ENCODE measurements around the gene BRD7. TPM values are rescaled to one million over a fixed set of nuclear protein-coding genes. Genes with fewer than 3 reads are reported as not detected.

The BRD7 gene
- polyA plus RNA-seq, 1 donor = 61.6 TPM

DNA sequence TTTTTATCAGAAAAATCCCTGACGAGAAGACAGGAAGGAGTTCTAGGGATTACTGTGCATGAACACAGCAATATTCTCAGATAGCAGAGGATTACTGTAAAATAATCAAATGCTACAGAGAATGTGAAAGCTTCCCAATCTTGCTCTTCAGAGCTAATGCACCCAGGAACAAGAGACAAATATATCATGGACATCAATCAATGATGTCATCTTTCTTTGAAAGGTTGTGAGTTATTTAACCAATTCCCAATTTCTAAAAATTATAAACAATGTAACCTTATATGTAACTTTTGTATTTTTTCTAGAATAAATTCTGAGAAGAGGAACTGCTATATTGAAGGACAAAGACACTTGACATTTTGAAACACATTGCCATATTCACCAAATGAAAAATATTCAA, 46.5 kb downstream of the BRD7 start:
- no peak for DNase-seq (ENCODE audit: low read depth)

DNA sequence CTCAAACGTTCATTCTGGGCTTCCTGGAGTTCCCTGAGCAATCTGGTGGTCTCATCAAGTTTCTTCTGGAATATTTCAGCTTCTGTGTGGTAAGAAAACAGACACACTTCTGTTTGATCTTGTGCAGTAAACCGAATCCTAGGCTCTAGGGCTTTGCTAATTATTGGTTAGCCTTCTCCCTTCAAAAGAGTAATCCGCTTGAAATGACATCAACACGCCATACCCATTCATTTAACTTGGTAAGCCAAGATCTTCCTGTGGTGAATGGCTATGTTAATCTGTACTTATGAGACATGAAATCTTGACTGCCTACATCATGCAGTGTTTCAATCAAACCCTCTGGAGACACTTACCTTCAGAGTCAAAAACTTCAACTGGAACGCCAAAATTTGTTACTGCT, 48.5 kb downstream of the BRD7 start:
- no peak for DNase-seq (ENCODE audit: low read depth)

DNA sequence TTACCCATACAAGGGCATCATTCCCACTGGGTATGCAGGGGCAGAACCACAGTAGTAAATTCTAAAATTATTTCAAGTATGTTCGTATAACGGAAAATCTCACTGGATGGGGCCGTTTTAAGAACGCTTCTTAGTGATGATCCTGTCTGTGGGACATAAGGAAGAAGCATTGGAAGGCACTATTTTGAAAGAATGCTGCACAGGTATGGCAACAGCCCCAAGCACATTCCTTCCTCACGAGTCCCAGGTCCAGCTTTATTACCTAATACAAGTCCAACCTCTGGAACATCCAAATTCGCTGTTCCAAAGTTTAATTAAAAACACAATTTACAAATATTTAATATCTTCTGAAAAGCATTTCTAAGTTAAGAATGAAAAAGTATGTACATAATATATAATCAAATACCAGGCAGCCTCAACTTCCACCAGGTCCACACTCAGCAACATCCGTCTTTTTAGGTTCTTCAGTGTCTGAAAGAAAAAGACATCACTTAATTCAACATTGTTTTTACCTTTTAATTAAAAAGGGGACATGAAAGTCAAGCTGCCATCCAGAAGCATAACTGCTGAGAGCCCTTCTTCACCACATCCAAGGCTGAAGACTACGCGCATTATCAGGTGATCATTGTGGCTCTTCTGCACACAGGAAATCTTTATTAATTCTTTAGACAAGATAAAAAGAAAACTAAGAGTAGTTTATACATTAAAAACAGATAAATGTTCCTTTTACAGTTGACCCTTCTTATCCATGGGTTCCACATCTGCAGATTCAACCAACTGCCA, 49.8 kb downstream of the BRD7 start:
- DNase-seq (ENCODE audit: low read depth) = no peak

DNA sequence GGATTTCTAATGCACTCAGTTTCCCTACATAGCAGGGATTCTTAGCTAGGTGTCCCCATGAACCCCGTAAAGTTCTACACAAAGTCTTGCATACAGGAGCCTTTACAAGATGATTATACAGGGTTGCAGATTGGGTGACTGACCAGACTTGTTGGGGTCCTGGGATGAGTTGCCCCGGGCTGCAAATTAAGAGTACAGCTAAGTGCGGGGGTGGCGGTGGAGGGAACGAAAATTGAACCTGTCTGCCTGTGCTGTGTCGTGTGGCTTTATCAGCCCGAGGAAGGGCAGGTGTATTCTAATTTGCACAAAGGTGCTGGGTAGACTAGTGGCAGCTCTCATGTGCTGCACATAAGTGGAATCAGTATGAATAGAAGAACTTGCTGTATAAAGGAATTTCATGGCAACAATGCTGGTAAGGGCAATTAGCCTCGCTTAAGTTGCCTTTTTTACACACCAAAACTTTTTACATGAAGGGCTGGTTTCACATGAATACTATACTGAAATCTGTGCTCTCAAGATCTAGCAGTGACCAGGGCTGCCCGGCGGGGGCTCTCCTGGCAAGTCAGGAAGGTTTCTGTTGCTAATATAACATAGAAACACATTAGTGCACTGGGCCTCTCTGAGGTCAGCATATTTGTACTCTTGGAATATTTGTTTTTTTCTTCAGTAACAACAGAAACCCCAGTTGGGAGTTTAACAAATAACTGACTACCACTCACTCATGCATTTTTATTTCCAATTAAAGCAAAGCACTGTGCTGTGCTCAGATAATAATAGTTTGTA, 51.7 kb downstream of the BRD7 start:
- DNase-seq (ENCODE audit: low read depth) = no peak

DNA sequence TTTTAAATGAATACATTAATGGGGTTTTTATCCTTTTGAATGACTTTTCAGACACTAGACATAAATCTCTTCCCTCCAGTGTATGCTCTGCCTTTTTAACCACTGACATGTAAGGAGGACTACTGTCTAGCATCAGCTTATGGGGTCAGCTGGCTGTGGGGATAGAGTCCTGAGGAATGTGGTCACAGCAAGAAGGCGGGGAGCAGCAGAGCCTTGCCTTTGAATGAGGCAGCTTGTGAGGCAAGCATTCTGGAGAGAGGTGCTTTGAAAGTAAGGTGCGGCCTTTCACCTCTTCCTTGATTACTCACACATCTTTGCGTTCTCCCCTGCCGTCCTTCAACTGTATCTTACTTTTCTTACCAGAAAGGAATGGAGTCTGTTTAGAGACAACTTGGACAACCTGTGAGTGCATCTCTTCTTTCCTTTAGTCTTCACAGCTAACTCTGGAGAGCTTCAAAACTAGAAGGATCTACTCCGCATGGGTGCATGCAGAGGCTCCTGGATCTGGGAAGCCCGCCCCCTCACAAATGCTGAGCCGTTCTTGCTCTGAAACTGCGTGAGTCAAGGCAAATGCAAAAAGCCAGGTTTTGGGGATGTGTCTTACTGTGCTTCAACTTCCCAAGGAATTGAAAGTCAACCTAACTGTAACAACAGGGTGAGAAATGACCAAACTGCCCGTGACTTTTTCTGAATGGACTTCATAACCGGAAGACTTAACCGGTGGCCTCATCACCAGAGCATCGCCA, 52.5 kb downstream of the BRD7 start:
- no peak for DNase-seq (ENCODE audit: low read depth)

DNA sequence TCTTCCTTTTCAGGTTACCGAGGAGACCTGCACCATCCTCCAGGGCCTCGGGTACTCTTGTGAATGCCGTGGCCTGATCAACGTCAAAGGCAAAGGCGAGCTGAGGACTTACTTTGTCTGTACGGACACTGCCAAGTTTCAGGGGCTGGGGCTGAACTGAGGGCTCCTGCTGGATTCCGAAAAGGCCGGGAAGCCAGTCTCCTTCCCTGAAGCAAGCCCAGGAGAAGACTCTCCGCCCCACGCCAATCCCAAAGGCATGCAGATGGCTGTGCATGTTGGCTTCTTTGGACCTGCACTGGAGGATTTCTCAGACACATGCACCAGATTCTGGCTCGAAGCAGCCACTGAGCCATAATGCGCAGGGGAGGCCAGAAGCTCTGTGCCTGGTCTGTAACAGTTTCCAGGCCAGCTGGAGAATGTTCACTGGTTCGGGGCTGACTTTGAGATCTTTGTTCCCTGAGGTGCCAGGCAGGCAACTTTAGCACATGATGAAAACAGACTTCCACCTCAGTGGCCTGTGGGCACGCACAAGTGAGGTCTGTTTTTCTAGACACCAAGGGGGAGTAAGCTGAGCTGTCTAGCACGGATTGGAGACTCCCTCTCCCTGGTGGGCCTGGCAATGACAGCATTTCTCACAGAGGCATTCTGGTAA, 53.3 kb downstream of the BRD7 start:
- DNase-seq (ENCODE audit: low read depth) = no peak

DNA sequence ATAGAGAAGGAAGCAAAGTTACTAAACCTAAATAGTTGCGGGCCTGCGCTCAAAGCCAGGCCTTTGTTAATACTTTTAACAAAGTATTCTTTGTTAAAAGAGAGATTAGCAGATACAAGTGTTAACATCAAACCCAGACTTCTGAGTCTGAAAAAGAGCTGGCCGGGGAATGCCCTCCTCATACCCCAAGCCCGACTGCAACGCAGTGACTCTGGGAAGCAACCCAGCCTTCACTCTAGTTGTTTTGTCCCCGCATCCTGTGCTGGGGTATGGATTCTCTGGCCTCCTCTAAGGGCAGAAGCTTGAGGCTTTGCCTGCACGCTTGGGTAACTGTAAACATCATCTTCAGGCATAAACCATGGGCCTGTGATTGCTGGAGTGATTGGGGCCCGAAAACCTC, 54.1 kb downstream of the BRD7 start:
- DNase-seq (ENCODE audit: low read depth) = no peak

DNA sequence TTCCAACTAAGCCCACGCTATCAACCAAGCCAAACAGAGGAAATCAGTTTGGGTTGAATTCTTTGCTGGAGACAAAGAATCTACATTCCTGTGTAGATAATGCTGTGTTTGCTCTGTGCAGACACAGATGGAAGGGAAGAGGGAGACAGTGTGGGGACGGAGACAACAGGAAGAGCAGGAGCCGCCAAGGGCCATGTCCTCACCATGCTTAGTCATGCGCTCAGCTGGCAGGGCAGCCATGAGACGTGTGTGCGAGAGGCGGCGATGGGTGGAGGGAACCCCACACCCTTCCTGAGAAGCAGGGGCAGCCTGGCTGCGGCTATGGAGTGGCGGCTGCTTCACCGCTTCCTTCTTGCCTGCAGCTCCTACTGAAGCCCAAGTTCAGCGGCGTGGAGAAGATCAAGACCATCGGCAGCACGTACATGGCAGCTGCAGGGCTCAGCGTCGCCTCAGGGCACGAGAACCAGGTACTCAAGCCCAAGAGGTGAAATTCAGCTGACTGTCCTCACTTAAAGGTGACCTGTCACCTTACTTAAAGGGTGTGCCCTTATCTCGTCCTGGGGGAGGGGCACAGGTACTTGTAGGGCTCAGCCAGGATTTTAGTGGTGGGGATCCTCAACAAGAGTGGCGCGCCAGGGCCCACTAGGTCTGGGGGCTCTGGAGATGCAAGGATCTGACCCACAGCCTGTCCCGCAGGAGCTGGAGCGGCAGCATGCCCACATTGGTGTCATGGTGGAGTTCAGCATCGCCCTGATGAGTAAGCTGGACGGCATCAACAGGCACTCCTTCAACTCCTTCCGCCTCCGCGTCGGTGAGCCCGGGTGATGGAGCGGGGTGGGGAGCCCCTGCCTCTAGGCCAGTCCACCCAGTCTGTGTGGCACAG, 55.0 kb downstream of the BRD7 start:
- DNase-seq (ENCODE audit: low read depth) = no peak

DNA sequence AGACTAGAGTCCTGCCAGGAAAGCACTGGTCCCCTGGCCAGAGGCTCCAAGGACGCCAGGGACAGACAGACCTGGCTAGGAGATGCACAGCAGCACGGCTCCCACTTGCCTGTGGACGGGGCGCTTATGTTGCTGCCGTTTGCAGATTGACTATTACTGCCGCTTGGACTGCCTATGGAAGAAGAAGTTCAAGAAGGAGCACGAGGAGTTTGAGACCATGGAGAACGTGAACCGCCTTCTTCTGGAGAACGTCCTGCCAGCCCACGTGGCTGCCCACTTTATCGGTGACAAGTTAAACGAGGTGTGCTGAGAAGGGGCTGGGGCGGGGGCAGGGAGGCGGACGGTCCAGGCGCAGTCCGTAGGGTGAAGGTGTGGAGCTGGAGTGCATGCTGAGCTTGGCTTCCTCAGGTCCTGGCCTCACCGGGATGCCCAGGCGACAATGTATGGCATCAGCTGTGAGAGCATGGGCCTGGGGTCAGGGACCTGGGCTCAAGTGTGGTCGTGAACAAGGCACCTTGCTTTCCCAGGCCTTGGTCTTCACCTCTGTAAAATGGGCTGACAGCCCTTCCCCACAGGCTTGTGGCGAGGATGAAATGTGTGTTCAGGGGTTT, 56.8 kb downstream of the BRD7 start:
- no peak for DNase-seq (ENCODE audit: low read depth)

DNA sequence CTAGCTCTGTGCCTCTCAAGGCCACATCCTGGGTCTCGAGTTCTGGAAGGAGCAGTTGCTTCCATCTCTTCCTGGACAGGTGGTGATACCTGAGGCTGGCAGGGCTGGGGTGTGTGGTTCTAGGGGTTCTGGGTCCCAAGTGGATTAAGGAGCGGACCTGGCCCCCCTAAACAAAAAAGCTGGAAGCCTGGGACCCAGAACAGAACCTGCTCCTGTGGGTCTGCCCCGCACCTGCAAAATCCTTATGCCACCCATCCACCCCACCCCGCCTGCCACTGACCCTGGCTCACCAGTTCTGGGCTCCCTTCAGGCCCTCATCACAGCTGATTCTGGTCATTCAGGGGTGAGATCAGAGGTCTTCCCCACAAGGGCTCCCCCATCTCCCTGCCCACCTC, 57.7 kb downstream of the BRD7 start:
- no peak for DNase-seq (ENCODE audit: low read depth)

DNA sequence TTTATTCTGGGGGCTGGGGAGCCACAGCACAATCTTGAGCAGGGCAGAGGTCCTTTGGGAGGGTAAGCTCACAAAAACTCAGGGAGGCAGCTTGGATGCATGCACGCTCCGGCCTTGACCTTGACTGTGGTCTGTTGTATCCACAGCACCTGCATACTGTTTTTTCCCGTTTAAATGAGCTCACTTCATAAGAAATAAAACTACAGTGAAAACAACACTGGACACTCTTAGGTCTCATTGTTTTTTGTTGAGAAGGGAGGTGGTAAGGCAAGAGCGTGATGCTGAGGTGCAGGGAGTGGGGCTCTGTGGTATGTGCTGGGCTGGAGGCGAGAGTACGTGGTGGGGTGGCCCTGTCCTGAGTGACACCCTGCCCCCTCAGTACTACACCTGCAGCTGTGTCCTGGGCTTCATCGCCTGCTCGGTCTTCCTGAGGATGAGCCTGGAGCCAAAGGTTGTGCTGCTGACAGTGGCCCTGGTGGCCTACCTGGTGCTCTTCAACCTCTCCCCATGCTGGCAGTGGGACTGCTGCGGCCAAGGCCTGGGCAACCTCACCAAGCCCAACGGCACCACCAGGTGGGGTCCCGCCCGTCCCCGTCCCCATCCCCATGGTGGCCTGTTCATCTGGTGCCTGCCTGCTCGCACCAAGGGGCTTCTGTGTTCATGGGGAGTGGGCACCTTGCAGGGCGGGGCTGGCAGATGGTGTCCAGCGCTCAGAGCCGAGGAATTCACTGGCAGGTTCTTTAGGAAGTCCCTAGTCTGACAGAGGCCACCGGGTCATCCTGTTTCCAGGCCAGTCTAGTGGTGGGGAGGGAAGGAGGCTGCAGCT, 58.3 kb downstream of the BRD7 start:
- DNase-seq (ENCODE audit: low read depth) = no peak

DNA sequence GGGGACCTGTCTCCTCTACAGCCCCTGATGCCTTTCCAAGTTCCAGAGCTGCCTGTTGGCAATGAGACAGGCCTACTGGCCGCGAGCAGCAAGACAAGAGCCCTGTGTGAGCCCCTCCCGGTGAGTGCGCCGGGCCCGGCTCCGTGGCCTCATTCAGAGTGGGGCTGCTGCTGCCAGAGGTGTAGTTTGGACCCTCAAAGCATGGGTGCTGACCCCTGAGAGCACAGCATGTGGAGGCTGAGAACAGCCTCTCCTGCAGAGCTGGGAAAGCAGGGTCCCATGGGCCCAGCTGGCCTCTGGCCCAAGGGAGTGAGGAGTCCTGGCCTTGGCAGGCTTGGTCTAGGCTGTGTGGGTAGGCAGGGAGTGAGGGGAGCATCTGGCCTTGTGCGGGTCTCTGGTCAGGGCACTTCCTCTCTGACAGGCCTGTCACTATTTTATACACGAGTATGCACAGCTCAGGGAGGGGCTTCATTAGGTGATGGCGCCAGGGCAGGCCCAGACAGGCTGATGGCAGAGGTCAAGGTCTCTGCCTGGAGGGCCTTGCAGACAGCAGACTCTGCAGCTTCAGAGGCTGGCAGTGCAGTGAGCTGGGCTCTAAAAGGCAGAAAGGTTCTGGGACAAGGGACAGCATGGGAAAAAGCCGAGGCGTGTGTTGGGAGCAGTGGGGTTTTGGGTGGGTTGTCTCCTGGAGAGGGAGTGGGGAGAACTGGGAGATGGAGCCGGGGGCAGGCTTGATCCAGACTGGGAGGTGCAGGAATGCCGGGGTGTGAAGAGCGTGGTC, 59.1 kb downstream of the BRD7 start:
- no peak for DNase-seq (ENCODE audit: low read depth)

DNA sequence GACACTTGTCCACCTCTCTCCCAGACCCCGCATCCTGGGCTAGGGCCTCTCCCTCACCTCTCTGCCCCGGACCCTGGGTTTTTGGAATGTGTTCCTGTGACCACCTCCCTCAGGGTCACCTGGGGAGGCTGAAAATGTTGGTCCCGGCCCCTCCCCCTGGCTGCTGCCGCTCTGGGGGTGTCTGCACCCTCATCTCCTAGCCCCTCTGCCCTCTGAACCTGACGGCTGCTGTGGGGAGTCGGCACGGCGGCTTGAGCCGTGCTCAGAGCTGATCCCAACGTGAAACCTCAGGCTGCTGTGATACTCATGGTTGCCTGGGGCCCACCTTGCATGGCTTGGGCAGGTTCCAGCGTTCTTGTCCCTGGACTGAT, 59.6 kb downstream of the BRD7 start:
- DNase-seq (ENCODE audit: low read depth) = no peak

DNA sequence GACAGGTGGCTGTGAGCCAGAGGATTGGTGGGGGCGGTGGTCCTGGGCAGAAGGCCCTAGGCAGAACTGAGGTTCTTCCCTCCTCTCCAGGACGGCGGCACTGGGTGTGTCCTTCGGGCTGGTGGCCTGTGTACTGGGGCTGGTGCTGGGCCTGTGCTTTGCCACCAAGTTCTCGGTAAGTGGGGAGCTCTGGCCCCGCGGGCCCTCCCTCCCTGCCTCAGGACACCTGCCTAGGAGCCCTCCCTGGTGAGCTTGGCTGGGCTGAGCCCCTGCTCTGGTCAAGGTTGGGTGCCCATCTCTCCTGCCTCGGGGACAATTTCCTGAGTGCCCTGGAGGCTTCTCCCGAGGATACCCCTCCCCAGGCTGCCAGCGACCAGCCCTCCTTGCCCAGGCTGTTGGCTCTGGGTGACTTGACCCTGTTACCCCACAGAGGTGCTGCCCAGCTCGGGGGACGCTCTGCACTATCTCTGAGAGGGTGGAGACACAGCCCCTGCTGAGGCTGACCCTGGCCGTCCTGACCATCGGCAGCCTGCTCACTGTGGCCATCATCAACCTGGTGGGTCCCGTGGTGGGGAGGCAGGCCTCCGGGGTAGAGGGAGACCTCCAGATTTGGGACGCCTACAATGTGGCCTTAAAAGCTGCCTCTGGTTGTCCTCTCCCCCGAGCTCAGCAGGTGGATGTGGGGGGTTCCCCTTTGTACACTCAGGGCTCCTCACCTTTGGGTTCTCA, 60.4 kb downstream of the BRD7 start:
- DNase-seq (ENCODE audit: low read depth) = no peak

DNA sequence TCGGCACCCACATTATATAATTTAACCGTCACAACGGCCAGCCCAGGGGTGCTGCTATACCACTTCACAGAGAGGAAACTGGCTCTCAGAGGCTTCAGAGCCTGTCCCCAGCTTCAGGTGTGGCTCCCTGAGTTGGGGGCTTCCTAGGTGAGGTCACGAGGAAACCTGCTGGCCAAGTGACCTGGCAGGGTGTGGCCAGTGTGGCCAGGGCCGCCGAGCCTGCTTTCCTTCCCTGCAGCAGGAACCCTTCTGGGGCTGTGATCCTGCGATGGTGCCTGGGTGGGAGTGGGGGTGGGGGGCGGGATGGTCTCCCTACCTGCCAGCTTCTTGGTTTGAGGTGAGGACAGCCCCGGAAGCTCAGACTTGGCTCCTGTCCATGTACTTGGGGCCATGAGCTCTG, 62.5 kb downstream of the BRD7 start:
- DNase-seq (ENCODE audit: low read depth) = no peak

DNA sequence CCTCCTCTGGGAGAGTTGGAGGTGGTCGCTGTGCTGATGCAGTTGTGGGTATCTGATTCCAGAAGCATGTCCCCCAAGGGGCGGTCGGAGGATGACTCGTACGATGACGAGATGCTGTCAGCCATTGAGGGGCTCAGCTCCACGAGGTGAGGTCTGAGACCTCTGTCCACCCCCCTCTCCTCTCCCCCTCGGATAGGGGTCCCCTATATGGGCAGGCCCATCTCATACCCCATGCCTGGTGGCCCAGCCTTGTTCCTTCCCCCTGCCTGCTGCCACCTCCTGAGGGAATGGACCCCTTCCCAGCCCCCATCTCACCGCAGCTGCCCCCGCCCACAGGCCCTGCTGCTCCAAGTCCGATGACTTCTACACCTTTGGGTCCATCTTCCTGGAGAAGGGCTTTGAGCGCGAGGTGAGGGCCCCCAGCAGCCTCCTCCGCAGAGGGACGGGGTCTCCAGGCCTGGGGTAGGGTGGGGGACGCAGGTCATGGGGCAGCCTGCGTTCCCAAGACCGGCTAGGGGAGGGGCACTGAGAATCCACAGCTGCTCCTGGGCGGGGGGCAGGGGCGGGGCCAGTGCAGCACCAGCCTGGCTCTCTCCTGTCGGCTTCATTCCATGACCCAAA, 63.2 kb downstream of the BRD7 start:
- DNase-seq (ENCODE audit: low read depth) = no peak

DNA sequence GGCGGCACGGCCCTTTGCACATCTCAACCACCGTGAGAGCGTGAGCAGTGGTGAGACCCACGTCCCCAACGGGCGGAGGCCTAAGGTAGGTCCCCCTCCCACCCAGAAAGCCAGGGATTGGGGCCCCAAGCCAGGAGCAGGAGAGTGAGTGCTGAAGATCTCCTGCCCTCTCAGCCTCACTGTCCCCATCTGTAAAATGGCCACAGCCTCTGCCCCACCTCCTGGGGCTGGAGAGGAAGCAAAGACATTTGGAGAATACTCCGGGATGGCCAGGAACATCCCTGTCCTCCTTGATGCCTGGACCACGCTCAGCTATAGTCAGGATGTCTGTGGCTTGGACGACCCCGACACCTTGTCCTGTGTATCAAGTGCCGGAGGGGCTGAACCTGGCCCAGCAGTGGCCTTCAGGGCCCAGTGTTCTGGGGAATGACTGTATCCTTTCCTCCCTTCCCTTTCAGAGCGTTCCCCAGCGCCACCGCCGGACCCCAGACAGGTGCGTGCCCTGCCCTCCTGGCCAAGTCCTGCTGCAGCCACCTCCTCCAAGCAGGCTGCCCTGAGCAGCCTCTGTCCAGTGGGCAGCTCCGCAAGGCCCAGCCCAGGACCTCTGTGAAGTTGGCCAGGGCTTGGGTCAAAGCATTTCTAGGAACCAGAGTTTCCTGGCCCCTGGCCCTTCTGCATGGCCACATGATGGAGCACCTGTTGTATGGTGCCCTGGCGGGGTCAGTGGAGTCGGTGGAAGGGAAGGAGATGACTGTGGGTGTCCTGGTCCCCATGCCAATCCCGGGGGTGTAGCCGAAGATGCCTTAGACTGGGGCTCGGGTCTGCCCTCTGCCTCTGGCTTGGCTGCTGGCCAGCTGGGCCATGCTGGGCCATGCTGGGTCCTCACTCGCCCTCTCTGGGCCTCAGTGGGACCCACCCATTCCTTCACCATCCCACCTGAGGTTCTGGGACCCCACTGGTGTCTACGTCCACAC, 64.0 kb downstream of the BRD7 start:
- no peak for DNase-seq (ENCODE audit: low read depth)

Measured in forelimb muscle (tissue), 1 donor.